HG02973 (cell line): Measurements from ENCODE around the gene MAPKAPK2.
A peak's percentile ranks its signal among the peaks of the same experiment; 100 is the strongest.

Source experiments
- ATAC-seq: cut with Tn5 transposase; IDR thresholded peaks from one replicate; pipeline ENCODE4 v1.9.1; 2021; ENCODE audit warnings: moderate library complexity; ENCODE audit not compliant: unreplicated experiment

Gene MAPKAPK2

GRCh38 chr1:206717674-206717989 lies 32.9 kb downstream of the MAPKAPK2 start:
- no peak for ATAC-seq

GRCh38 chr1:206719169-206719839 lies 34.6 kb downstream of the MAPKAPK2 start:
- no peak for ATAC-seq

GRCh38 chr1:206721454-206721853 lies 36.7 kb downstream of the MAPKAPK2 start:
- ATAC-seq = no peak

GRCh38 chr1:206722751-206723461 lies 38.2 kb downstream of the MAPKAPK2 start:
- ATAC-seq = no peak

- no peak for ATAC-seq
Measured at GRCh38 chr1:206723462-206723804, 38.7 kb downstream of the MAPKAPK2 start.

GRCh38 chr1:206723805-206724472 lies 39.2 kb downstream of the MAPKAPK2 start:
- no peak for ATAC-seq

GRCh38 chr1:206725109-206725963 lies 40.6 kb downstream of the MAPKAPK2 start:
- ATAC-seq = no peak

- ATAC-seq = no peak
Measured at GRCh38 chr1:206727981-206728696, 43.4 kb downstream of the MAPKAPK2 start.

- ATAC-seq = no peak
Measured at GRCh38 chr1:206728697-206728987, 43.9 kb downstream of the MAPKAPK2 start.

GRCh38 chr1:206729050-206729449 lies 44.3 kb downstream of the MAPKAPK2 start:
- no peak for ATAC-seq

- ATAC-seq = no peak
Measured at GRCh38 chr1:206729507-206729906, 44.8 kb downstream of the MAPKAPK2 start.

- ATAC-seq = no peak
Measured at GRCh38 chr1:206732508-206732907, 47.8 kb downstream of the MAPKAPK2 start.

- ATAC-seq = no peak
Measured at GRCh38 chr1:206732992-206733391, 48.3 kb downstream of the MAPKAPK2 start.

GRCh38 chr1:206734499-206735142 lies 49.9 kb downstream of the MAPKAPK2 start:
- ATAC-seq = peak; percentile 23

GRCh38 chr1:206735553-206736031 lies 50.9 kb downstream of the MAPKAPK2 start:
- no peak for ATAC-seq

GRCh38 chr1:206736878-206737728 lies 52.4 kb downstream of the MAPKAPK2 start:
- ATAC-seq = no peak

GRCh38 chr1:206737729-206738201 lies 53.1 kb downstream of the MAPKAPK2 start:
- ATAC-seq = no peak

GRCh38 chr1:206738370-206739366 lies 54.0 kb downstream of the MAPKAPK2 start:
- no peak for ATAC-seq
